ENCODE results near the gene FYB2.

Gene FYB2

GRCh38 chr1:56817716-56818463 is 1.3 kb downstream of the FYB2 start:
- no peaks in the 10 kb centered on the region for H3K4me1 ChIP-seq (ENCODE audit: control insufficient read depth in 1 of 2, insufficient read depth in 1 of 2, low read depth in 1 of 2, low read length in 1 of 2)
- H3K9me3 ChIP-seq, result no peaks in the 10 kb centered on the region
- no peak overlapping the region for H3K27ac ChIP-seq
- no peak for TF ChIP-seq CTCF (IDR thresholded peaks at IDR 0.05)
- no peaks in the 10 kb centered on the region for H3K36me3 ChIP-seq
- peaks cover 4% of the 10 kb centered on the region for H3K27me3 ChIP-seq
- H3K4me3 ChIP-seq (ENCODE audit: low read depth in 1 of 2, low read length in 1 of 2), result no peak overlapping the region

GRCh38 chr1:56816909-56817308 is 2.3 kb downstream of the FYB2 start:
- no peak for TF ChIP-seq CTCF (IDR thresholded peaks at IDR 0.05)

GRCh38 chr1:56816264-56816663 is 2.9 kb downstream of the FYB2 start:
- TF ChIP-seq CTCF (IDR thresholded peaks at IDR 0.05), result no peak
- H3K27me3 ChIP-seq, result peaks cover 18% of the 10 kb centered on the region
- no peaks in the 10 kb centered on the region for H3K4me1 ChIP-seq (ENCODE audit: control insufficient read depth in 1 of 2, insufficient read depth in 1 of 2, low read depth in 1 of 2, low read length in 1 of 2)
- H3K4me3 ChIP-seq (ENCODE audit: low read depth in 1 of 2, low read length in 1 of 2), result no peak overlapping the region
- H3K27ac ChIP-seq, result no peak overlapping the region
- H3K36me3 ChIP-seq, result no peaks in the 10 kb centered on the region
- H3K9me3 ChIP-seq, result no peaks in the 10 kb centered on the region

More at GRCh38 chr1:56816909-56817308, 2.3 kb downstream of the FYB2 start:
- Histone ChIP-seq H3K36me3 (no peaks in the 10 kb centered on the region), H3K27me3 (peaks cover 14% of the 10 kb centered on the region), H3K4me1 (ENCODE audit: control insufficient read depth in 1 of 2, insufficient read depth in 1 of 2, low read depth in 1 of 2, low read length in 1 of 2) (no peaks in the 10 kb centered on the region), H3K4me3 (ENCODE audit: low read depth in 1 of 2, low read length in 1 of 2) (no peak overlapping the region), H3K27ac (no peak overlapping the region), H3K9me3 (no peaks in the 10 kb centered on the region)

GRCh38 chr1:56814205-56814604 is 5.0 kb downstream of the FYB2 start:
- H3K27ac ChIP-seq, result no peak overlapping the region
- H3K27me3 ChIP-seq, result peaks cover 21% of the 10 kb centered on the region
- H3K9me3 ChIP-seq, result no peaks in the 10 kb centered on the region
- TF ChIP-seq CTCF (IDR thresholded peaks at IDR 0.05), result no peak
- H3K4me1 ChIP-seq (ENCODE audit: control insufficient read depth in 1 of 2, insufficient read depth in 1 of 2, low read depth in 1 of 2, low read length in 1 of 2), result no peaks in the 10 kb centered on the region
- H3K36me3 ChIP-seq, result no peaks in the 10 kb centered on the region
- H3K4me3 ChIP-seq (ENCODE audit: low read depth in 1 of 2, low read length in 1 of 2), result no peak overlapping the region

- peaks cover 0 to 1% of the 10 kb centered on the region in 2 experiments for H3K4me1 ChIP-seq (ENCODE audit: control insufficient read depth in 1 of 2, insufficient read depth in 1 of 2, low read depth in 1 of 2, low read length in 1 of 2)
- H3K4me3 ChIP-seq (ENCODE audit: low read depth in 1 of 2, low read length in 1 of 2), result no peak overlapping the region
- no peak for TF ChIP-seq CTCF (IDR thresholded peaks at IDR 0.05)
Observed at GRCh38 chr1:56811331-56811730, 7.9 kb downstream of the FYB2 start.

More at GRCh38 chr1:56811331-56811730, 7.9 kb downstream of the FYB2 start:
- Histone ChIP-seq H3K27ac (no peak overlapping the region), H3K36me3 (no peaks in the 10 kb centered on the region), H3K27me3 (peaks cover 21% of the 10 kb centered on the region), H3K9me3 (no peaks in the 10 kb centered on the region)
